Right lobe of liver (tissue), 6 donors: ENCODE data around the gene KRT16. TPM values are rescaled to one million over a fixed set of nuclear protein-coding genes. Genes with fewer than 3 reads are reported as not detected.
"Not testable (repeated sequence)": the region's sequence is repeated elsewhere in the genome, so short reads cannot be mapped to it uniquely, and the experiment has no call there.

Experiments
- ATAC-seq, 4 donors: fragments of 200-7000 bp; cut with Tn5 transposase; one replicate each; pipeline ENCODE4 v1.9.1; 2020; ENCODE audit warnings: mild to moderate bottlenecking in 4 of 4, moderate library complexity in 4 of 4
- DNase-seq, 3 donors: peaks; one replicate each; pipeline ENCODE4 v3.0.0-alpha.2; 2020
- H3K27ac ChIP-seq, 3 donors: fragments of 200-600 bp; one replicate each; pipeline ENCODE4 v1.8.0; 2022
- H3K27me3 ChIP-seq, 2 donors: fragments of 200-600 bp; one replicate each; pipeline ENCODE4 v1.8.0; 2022
- H3K36me3 ChIP-seq, 4 donors: fragments of 200-600 bp; sonication (generic) in 1 of 4; one replicate each; pipeline versions ENCODE4 v1.5.1 to v1.8.0; 2017 to 2022; ENCODE audit warnings: control low read depth in 1 of 4
- H3K4me1 ChIP-seq, 4 donors: fragments of 200-600 bp; sonication (generic) in 1 of 4; one replicate each; pipeline versions ENCODE4 v1.5.1 to v1.8.0; 2017 to 2022; ENCODE audit warnings: control low read depth in 1 of 4
- H3K4me3 ChIP-seq, 3 donors: fragments of 200-600 bp; one replicate each; pipeline ENCODE4 v1.8.0; 2022
- H3K9me3 ChIP-seq, 4 donors: fragments of 200-600 bp; sonication (generic) in 1 of 4; one replicate each; pipeline versions ENCODE4 v1.5.1 to v1.8.0; 2017 to 2022; ENCODE audit warnings: control low read depth in 1 of 4
- POLR2A ChIP-seq: fragments of 450-650 bp; IDR thresholded peaks from one replicate; pipeline ENCODE4 v1.6.1; 2017; ENCODE audit warnings: antibody characterized with exemption, mild to moderate bottlenecking
- WGBS: methylation state at CpG from one replicate; pipeline ENCODE4 v1.1.6; 2018; ENCODE audit warnings: low coverage, low lambda C conversion rate; ENCODE audit not compliant: insufficient coverage; ENCODE audit errors: missing lambda C conversion rate; 5-methylcytosine and 5-hydroxymethylcytosine counted together
- intact Hi-C, 2 donors: fragments of 100-400 bp; cut with DNase I; formaldehyde crosslinking; loops; one replicate each; pipeline versions ENCODE4 v1.11.2 to v1.14.1; 2022
- total RNA-seq, 6 experiments: library from RNA; depleted of rRNA in 2 of 6; stranded (reverse); fragments of >200 nt in 2 of 6; fragmentation: NEBNext Ultra II Directional in 3 of 6; extraction: Animal tissue kit (Norgen Biotek cat#: 25700) in 3 of 6; gene quantifications; one replicate each; pipeline versions ENCODE4 v1.1.0 to v1.2.4, GENCODE V29; 2016 to 2023
- TF ChIP-seq, protein P1 (sequence below), 4 donors: fragments of 200-600 bp in 3 of 4; fragments of 450-650 bp in 1 of 4; IDR thresholded peaks; one replicate each; pipeline versions ENCODE4 v1.5.1 to v1.8.0; 2016 to 2022; ENCODE audit warnings: antibody characterized with exemption in 4 of 4, mild to moderate bottlenecking in 2 of 4
- donor health status: DM: no; HTN: yes; CAD: no.
- donor health status: DM: no; HTN: no; CAD: no.
- donor health status: DM: no; HTN: no; CAD: no.
- donor health status: DM: no; HTN: yes; CAD: no.
- donor health status: DM: no; HTN: yes; CAD: no.

The KRT16 gene
- total RNA-seq, 6 experiments from 2014 or later: not detected

GRCh38 chr17:41580244-41580575 is 32.4 kb downstream of the KRT16 start:
- WGBS: 67% methylated on average over 1 of the region's 2 CpGs
- no peak for DNase-seq
- no peak overlapping the region for H3K4me3 ChIP-seq
- H3K27ac ChIP-seq: no peak overlapping the region
- no peaks in the 10 kb centered on the region for H3K36me3 ChIP-seq
- TF ChIP-seq, protein P1, sequence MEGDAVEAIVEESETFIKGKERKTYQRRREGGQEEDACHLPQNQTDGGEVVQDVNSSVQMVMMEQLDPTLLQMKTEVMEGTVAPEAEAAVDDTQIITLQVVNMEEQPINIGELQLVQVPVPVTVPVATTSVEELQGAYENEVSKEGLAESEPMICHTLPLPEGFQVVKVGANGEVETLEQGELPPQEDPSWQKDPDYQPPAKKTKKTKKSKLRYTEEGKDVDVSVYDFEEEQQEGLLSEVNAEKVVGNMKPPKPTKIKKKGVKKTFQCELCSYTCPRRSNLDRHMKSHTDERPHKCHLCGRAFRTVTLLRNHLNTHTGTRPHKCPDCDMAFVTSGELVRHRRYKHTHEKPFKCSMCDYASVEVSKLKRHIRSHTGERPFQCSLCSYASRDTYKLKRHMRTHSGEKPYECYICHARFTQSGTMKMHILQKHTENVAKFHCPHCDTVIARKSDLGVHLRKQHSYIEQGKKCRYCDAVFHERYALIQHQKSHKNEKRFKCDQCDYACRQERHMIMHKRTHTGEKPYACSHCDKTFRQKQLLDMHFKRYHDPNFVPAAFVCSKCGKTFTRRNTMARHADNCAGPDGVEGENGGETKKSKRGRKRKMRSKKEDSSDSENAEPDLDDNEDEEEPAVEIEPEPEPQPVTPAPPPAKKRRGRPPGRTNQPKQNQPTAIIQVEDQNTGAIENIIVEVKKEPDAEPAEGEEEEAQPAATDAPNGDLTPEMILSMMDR (IDR thresholded peaks at IDR 0.05): no peak
- TF ChIP-seq POLR2A: no peak
- H3K27me3 ChIP-seq: no peaks in the 10 kb centered on the region
- no peaks in the 10 kb centered on the region for H3K9me3 ChIP-seq
- intact Hi-C loops: no loop called here
- ATAC-seq: no peak
- no peaks in the 10 kb centered on the region for H3K4me1 ChIP-seq

- no peak overlapping the region for H3K27ac ChIP-seq
Observed at GRCh38 chr17:41579484-41580243, 32.9 kb downstream of the KRT16 start.

GRCh38 chr17:41578971-41579370 is 33.6 kb downstream of the KRT16 start:
- intact Hi-C loops: no loop called here
- WGBS: 39% methylated on average over 3 of the region's 5 CpGs
- no peaks in the 10 kb centered on the region for H3K9me3 ChIP-seq
- TF ChIP-seq, protein P1 (IDR thresholded peaks at IDR 0.05): no peak
- TF ChIP-seq POLR2A: no peak
- H3K36me3 ChIP-seq: no peaks in the 10 kb centered on the region
- H3K27me3 ChIP-seq: no peaks in the 10 kb centered on the region
- no peak for DNase-seq
- no peaks in the 10 kb centered on the region for H3K4me1 ChIP-seq
- H3K4me3 ChIP-seq: no peak overlapping the region
- ATAC-seq: no peak
- no peak overlapping the region for H3K27ac ChIP-seq

More at GRCh38 chr17:41579484-41580243, 32.9 kb downstream of the KRT16 start:
- no peaks in the 10 kb centered on the region for H3K9me3 ChIP-seq
- H3K4me3 ChIP-seq: no peak overlapping the region
- ATAC-seq (peak; percentile 76 to 92 (median 86)), DNase-seq (peak in 2 of 3 donors; percentile 38 to 64)
- H3K36me3 ChIP-seq: no peaks in the 10 kb centered on the region
- TF ChIP-seq, protein P1 (IDR thresholded peaks at IDR 0.05): peak; percentile 47 to 62 (median 48)
- no peak for TF ChIP-seq POLR2A
- H3K4me1 ChIP-seq: no peaks in the 10 kb centered on the region
- WGBS: 26% methylated on average over 13 of the region's 18 CpGs
- no peaks in the 10 kb centered on the region for H3K27me3 ChIP-seq
- intact Hi-C loops: no loop called here

DNA sequence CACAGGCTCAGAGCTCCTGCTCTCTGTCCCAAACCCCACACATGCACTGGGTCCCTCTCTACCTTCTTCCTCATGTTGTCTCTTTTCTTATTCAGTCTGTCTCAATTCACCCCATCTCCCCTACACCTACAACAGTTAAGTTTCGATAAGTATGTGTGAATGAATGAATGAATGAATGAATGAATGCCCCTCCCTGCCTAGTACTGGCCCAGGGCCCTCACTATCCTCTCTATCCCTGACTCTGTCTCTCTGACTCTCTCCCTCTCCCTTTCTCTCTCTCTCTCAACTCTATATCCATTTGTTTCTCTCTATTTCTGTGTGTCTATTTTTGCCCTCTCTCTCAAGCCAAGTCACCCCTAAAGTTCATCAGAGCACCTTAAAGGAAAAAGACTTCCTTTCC is 34.0 kb downstream of the KRT16 start:
- intact Hi-C loops: no loop called here
- H3K4me3 ChIP-seq: no peak overlapping the region
- 60% methylated on average over 1 of the region's 1 CpG for whole genome bisulfite sequencing

DNA sequence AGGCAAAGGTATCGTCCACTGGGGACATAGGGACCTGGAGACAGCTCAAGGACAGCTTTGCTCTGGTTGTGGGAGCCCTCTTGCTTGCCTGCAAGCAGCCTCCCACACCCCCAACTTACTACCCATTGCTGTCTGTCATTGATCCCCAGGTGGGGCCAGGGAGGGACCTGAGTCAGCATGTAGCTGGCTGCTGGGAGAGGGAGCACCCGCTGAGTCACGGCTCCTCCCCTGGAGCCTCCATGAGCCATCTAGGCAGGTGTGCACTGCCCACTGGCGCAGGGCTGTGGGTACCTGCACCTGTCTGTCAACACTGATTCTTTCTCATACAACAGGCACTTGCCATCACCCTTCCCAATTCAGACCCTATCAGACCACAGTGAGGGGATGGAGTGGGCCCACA is 35.8 kb downstream of the KRT16 start:
- intact Hi-C loops, H3K27me3 ChIP-seq, DNase-seq, H3K4me3 ChIP-seq, H3K36me3 ChIP-seq, H3K4me1 ChIP-seq, ATAC-seq, H3K9me3 ChIP-seq, H3K27ac ChIP-seq: not testable (repeated sequence)
- no CpG with 5 or more reads among the region's 4 CpGs for WGBS

More for the DNA sequence above, 34.0 kb downstream of the KRT16 start:
- DNase-seq (no peak), ATAC-seq (no peak)
- TF ChIP-seq POLR2A: no peak
- TF ChIP-seq, protein P1 (IDR thresholded peaks at IDR 0.05): no peak
- Histone ChIP-seq H3K36me3 (no peaks in the 10 kb centered on the region), H3K27ac (no peak overlapping the region), H3K9me3 (no peaks in the 10 kb centered on the region), H3K4me1 (no peaks in the 10 kb centered on the region), H3K27me3 (no peaks in the 10 kb centered on the region)
